ENCODE measurements around the gene GCH1.

DNA sequence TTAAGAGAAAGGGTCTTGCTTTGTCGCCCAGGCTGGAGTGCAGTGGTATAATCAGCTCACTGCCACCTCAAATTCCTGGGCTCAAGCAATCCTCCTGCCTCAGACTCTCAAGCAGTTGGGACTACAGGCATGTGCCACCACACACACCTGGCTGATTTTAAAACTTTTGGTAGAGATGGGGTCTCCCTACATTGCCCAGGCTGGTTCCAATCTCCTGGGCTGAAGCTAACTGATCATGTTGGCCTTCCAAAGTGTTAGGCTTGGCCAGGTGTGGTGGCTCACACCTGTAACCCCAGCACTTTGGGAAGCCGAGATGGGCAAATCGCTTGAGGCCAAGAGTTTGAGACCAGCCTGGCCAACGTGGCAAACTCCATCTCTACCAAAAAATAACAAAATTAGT lies 43.9 kb upstream of the GCH1 start:
- TF ChIP-seq POLR2A (IDR thresholded peaks at IDR 0.05; ENCODE audit: low read depth, low read length) = no peak
- no peak for TF ChIP-seq TAF1 (IDR thresholded peaks at IDR 0.05; ENCODE audit: low read depth, low read length)
- no peak for TF ChIP-seq POLR2AphosphoS5 (IDR thresholded peaks at IDR 0.05; ENCODE audit: low read depth, low read length)
- no peak for TF ChIP-seq SPI1 (IDR thresholded peaks at IDR 0.05; ENCODE audit: low read depth, low read length)
- no peak for TF ChIP-seq PAX5 (IDR thresholded peaks at IDR 0.05; ENCODE audit: insufficient read depth, low read length, severe bottlenecking)

Data from GM12891 (cell line).